ENCODE results near the gene ZC3H10.

DNA sequence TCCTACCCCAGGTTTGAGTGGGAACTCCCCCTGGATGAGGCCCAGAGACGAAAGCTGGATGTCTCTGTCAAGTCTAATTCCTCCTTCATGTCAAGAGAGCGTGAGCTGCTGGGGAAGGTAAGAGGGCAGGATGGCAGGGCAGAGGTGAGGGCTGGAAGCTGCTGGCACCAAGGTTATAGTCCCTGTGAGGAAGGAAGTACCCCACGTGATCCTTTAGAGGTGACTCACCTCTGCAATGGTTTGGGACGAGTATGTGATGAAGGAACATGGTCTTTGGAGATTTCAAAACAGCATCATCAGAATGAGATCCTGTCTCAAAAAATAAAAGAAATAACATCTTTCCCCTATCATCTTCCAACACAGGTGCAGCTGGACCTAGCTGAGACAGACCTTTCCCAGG lies 25.2 kb downstream of the ZC3H10 start:
- TF ChIP-seq FOXA1 (IDR thresholded peaks at IDR 0.05), result no peak
- TF ChIP-seq, protein P1, sequence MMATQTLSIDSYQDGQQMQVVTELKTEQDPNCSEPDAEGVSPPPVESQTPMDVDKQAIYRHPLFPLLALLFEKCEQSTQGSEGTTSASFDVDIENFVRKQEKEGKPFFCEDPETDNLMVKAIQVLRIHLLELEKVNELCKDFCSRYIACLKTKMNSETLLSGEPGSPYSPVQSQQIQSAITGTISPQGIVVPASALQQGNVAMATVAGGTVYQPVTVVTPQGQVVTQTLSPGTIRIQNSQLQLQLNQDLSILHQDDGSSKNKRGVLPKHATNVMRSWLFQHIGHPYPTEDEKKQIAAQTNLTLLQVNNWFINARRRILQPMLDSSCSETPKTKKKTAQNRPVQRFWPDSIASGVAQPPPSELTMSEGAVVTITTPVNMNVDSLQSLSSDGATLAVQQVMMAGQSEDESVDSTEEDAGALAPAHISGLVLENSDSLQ (IDR thresholded peaks at IDR 0.05), result no peak

Measured in HEK293T (cell line).